Gastroesophageal sphincter (tissue), 4 donors: ENCODE results near the gene PHF12. TPM values are rescaled to one million over a fixed set of nuclear protein-coding genes. Genes with fewer than 3 reads are reported as not detected.

Experiments
- ATAC-seq: fragments of 150-250 bp; one replicate; pipeline ENCODE4 v1.9.1; 2016; ENCODE audit warnings: mild to moderate bottlenecking, moderate library complexity
- H3K27ac ChIP-seq, 4 donors: fragments of 200-600 bp; sonication (generic) in 3 of 4; 1 replicate in 3 of 4; 2 replicates in 1 of 4; pipeline ENCODE4 v1.5.1; 2016 to 2019
- H3K27me3 ChIP-seq: fragments of 200-600 bp; sonication (generic); one replicate; pipeline ENCODE4 v1.5.1; 2019
- H3K36me3 ChIP-seq, 2 donors: fragments of 200-600 bp; sonication (generic); one replicate each; pipeline ENCODE4 v1.5.1; 2019; ENCODE audit warnings: control low read depth in 1 of 2
- H3K4me1 ChIP-seq, 3 donors: fragments of 200-600 bp; sonication (generic); 1 replicate in 2 of 3; 2 replicates in 1 of 3; pipeline ENCODE4 v1.5.1; 2016 to 2019; ENCODE audit warnings: control low read depth in 2 of 3
- H3K4me3 ChIP-seq, 2 donors: fragments of 200-600 bp; sonication (generic); one replicate each; pipeline ENCODE4 v1.5.1; 2019; ENCODE audit warnings: mild to moderate bottlenecking in 1 of 2, moderate library complexity in 1 of 2
- H3K9me3 ChIP-seq, 3 donors: fragments of 200-600 bp; sonication (generic); one replicate each; pipeline ENCODE4 v1.5.1; 2017 to 2019; ENCODE audit warnings: control low read depth in 2 of 3
- EP300 ChIP-seq: sonication (generic); formaldehyde crosslinking; IDR thresholded peaks from one replicate; pipeline ENCODE4 v1.6.1; 2017; ENCODE audit warnings: antibody characterized with exemption, mild to moderate bottlenecking
- POLR2A ChIP-seq, 2 donors: fragments of 450-650 bp; IDR thresholded peaks; one replicate each; pipeline ENCODE4 v1.6.1; 2017; ENCODE audit warnings: antibody characterized with exemption in 2 of 2, mild to moderate bottlenecking in 2 of 2, moderate library complexity in 1 of 2
- POLR2AphosphoS5 ChIP-seq: sonication (generic); formaldehyde crosslinking; IDR thresholded peaks from one replicate; pipeline ENCODE4 v1.6.1; 2017; ENCODE audit warnings: antibody characterized with exemption
- WGBS, 2 donors: methylation state at CpG; one replicate each; pipeline ENCODE4 v1.1.5; 2018; ENCODE audit warnings: low coverage in 1 of 2; 5-methylcytosine and 5-hydroxymethylcytosine counted together
- total RNA-seq, 4 donors: library from RNA; depleted of rRNA; stranded (reverse); fragments of >200 nt; gene quantifications; one replicate each; pipeline ENCODE4 v1.1.0, GENCODE V29; 2016
- TF ChIP-seq, protein P1 (sequence below), 4 experiments: fragments of 200-600 bp in 2 of 4; fragments of 450-650 bp in 2 of 4; sonication (generic) in 1 of 4; IDR thresholded peaks; one replicate each; pipeline ENCODE4 v1.5.1; 2017 to 2019; ENCODE audit warnings: antibody characterized with exemption in 4 of 4, mild to moderate bottlenecking in 2 of 4, moderate library complexity in 2 of 4

Gene PHF12
- total RNA-seq, 4 donors from 2014 or later, result 20.2 to 46.9 (median 37.8) TPM

- Histone ChIP-seq H3K9me3 (no peaks in the 10 kb centered on the region), H3K4me1 (no peaks in the 10 kb centered on the region), H3K36me3 (peaks cover 0 to 99% of the 10 kb centered on the region in 2 donors), H3K27ac (no peak overlapping the region), H3K4me3 (no peak overlapping the region), H3K27me3 (no peaks in the 10 kb centered on the region)
- no peak for TF ChIP-seq POLR2A (IDR thresholded peaks at IDR 0.05)
- TF ChIP-seq POLR2AphosphoS5, result no peak
- TF ChIP-seq, protein P1, sequence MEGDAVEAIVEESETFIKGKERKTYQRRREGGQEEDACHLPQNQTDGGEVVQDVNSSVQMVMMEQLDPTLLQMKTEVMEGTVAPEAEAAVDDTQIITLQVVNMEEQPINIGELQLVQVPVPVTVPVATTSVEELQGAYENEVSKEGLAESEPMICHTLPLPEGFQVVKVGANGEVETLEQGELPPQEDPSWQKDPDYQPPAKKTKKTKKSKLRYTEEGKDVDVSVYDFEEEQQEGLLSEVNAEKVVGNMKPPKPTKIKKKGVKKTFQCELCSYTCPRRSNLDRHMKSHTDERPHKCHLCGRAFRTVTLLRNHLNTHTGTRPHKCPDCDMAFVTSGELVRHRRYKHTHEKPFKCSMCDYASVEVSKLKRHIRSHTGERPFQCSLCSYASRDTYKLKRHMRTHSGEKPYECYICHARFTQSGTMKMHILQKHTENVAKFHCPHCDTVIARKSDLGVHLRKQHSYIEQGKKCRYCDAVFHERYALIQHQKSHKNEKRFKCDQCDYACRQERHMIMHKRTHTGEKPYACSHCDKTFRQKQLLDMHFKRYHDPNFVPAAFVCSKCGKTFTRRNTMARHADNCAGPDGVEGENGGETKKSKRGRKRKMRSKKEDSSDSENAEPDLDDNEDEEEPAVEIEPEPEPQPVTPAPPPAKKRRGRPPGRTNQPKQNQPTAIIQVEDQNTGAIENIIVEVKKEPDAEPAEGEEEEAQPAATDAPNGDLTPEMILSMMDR (IDR thresholded peaks at IDR 0.05), result no peak
- WGBS, 2 donors, result 77% methylated on average over 11 of the region's 18 CpGs; no CpG with 5 or more reads in 1 of the 2 donors
- no peak for ATAC-seq
Observed at GRCh38 chr17:28882154-28882895, 69.0 kb downstream of the PHF12 start.

- 86 to 100% methylated on average over 3 to 15 of the region's 17 CpGs for WGBS, 2 donors
- ATAC-seq, result no peak
- no peak overlapping the region for H3K4me3 ChIP-seq
- no peak overlapping the region for H3K27ac ChIP-seq
- no peak for TF ChIP-seq POLR2A (IDR thresholded peaks at IDR 0.05)
- TF ChIP-seq EP300, result no peak
- peaks cover 0 to 92% of the 10 kb centered on the region in 2 donors for H3K36me3 ChIP-seq
- no peaks in the 10 kb centered on the region for H3K4me1 ChIP-seq
- no peaks in the 10 kb centered on the region for H3K9me3 ChIP-seq
- H3K27me3 ChIP-seq, result no peaks in the 10 kb centered on the region
Observed at GRCh38 chr17:28881533-28882056, 69.7 kb downstream of the PHF12 start.

DNA sequence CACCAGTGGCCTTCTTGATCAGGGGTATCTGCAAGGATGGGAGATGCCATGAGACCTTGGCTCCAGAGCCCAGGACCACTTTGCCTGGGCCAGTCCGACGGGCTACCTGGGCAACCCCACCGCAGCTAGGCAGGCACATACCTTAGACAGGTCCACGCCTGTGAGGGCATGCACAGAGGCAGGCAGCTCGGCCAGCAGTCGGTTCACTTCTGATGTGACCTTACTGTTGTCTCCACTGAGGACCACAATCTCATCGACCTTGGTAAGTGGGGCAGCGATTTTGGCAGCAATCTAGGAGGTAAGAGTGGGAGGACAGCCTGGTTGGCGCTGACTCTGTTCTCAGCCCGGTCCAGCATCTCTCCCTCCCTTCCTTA is 70.8 kb downstream of the PHF12 start:
- TF ChIP-seq, protein P1 (IDR thresholded peaks at IDR 0.05), result no peak
- TF ChIP-seq EP300 (no peak), POLR2A (IDR thresholded peaks at IDR 0.05) (no peak), POLR2AphosphoS5 (no peak)
- 93 to 100% methylated on average over 1 to 4 of the region's 10 CpGs for WGBS, 2 donors
- H3K36me3 ChIP-seq, result peaks cover 0 to 81% of the 10 kb centered on the region in 2 donors
- no peak for ATAC-seq
- no peaks in the 10 kb centered on the region for H3K4me1 ChIP-seq
- no peak overlapping the region for H3K27ac ChIP-seq
- H3K27me3 ChIP-seq, result no peaks in the 10 kb centered on the region
- no peaks in the 10 kb centered on the region for H3K9me3 ChIP-seq
- no peak overlapping the region for H3K4me3 ChIP-seq

- no peak for ATAC-seq
- TF ChIP-seq POLR2A (IDR thresholded peaks at IDR 0.05) (no peak), EP300 (no peak), POLR2AphosphoS5 (no peak)
- TF ChIP-seq, protein P1 (IDR thresholded peaks at IDR 0.05), result no peak
- no peaks in the 10 kb centered on the region for H3K4me1 ChIP-seq
- H3K4me3 ChIP-seq, result no peak overlapping the region
- peaks cover 0 to 76% of the 10 kb centered on the region in 2 donors for H3K36me3 ChIP-seq
- no peaks in the 10 kb centered on the region for H3K9me3 ChIP-seq
- no peaks in the 10 kb centered on the region for H3K27me3 ChIP-seq
- WGBS, 2 donors, result 68% methylated on average over 7 to 8 of the region's 9 CpGs
- no peak overlapping the region for H3K27ac ChIP-seq
Observed at GRCh38 chr17:28879886-28880571, 71.3 kb downstream of the PHF12 start.

GRCh38 chr17:28878981-28879380 is 72.3 kb downstream of the PHF12 start:
- H3K4me3 ChIP-seq, result no peak overlapping the region
- peaks cover 0 to 66% of the 10 kb centered on the region in 2 donors for H3K36me3 ChIP-seq
- H3K4me1 ChIP-seq, result no peaks in the 10 kb centered on the region
- H3K27me3 ChIP-seq, result no peaks in the 10 kb centered on the region
- no peak for ATAC-seq
- no peaks in the 10 kb centered on the region for H3K9me3 ChIP-seq
- TF ChIP-seq, protein P1 (IDR thresholded peaks at IDR 0.05), result peak in 2 of 4 experiments; percentile 38 to 42
- no peak for TF ChIP-seq EP300
- no peak for TF ChIP-seq POLR2A (IDR thresholded peaks at IDR 0.05)
- TF ChIP-seq POLR2AphosphoS5, result no peak
- no CpG with 5 or more reads among the region's 4 CpGs for WGBS, 2 donors
- no peak overlapping the region for H3K27ac ChIP-seq
